Gastroesophageal sphincter (tissue), 4 donors: ENCODE data around the gene TM9SF2. TPM values are rescaled to one million over a fixed set of nuclear protein-coding genes. Genes with fewer than 3 reads are reported as not detected.
"Not testable (repeated sequence)": the region's sequence is repeated elsewhere in the genome, so short reads cannot be mapped to it uniquely, and the experiment has no call there.

Experiments used
- ATAC-seq: fragments of 150-250 bp; one replicate; pipeline ENCODE4 v1.9.1; 2016; ENCODE audit warnings: mild to moderate bottlenecking, moderate library complexity
- H3K27ac ChIP-seq, 4 donors: fragments of 200-600 bp; sonication (generic) in 3 of 4; 1 replicate in 3 of 4; 2 replicates in 1 of 4; pipeline ENCODE4 v1.5.1; 2016 to 2019
- H3K27me3 ChIP-seq: fragments of 200-600 bp; sonication (generic); one replicate; pipeline ENCODE4 v1.5.1; 2019
- H3K36me3 ChIP-seq, 2 donors: fragments of 200-600 bp; sonication (generic); one replicate each; pipeline ENCODE4 v1.5.1; 2019; ENCODE audit warnings: control low read depth in 1 of 2
- H3K4me1 ChIP-seq, 3 donors: fragments of 200-600 bp; sonication (generic); 1 replicate in 2 of 3; 2 replicates in 1 of 3; pipeline ENCODE4 v1.5.1; 2016 to 2019; ENCODE audit warnings: control low read depth in 2 of 3
- H3K4me3 ChIP-seq, 2 donors: fragments of 200-600 bp; sonication (generic); one replicate each; pipeline ENCODE4 v1.5.1; 2019; ENCODE audit warnings: mild to moderate bottlenecking in 1 of 2, moderate library complexity in 1 of 2
- H3K9me3 ChIP-seq, 3 donors: fragments of 200-600 bp; sonication (generic); one replicate each; pipeline ENCODE4 v1.5.1; 2017 to 2019; ENCODE audit warnings: control low read depth in 2 of 3
- EP300 ChIP-seq: sonication (generic); formaldehyde crosslinking; IDR thresholded peaks from one replicate; pipeline ENCODE4 v1.6.1; 2017; ENCODE audit warnings: antibody characterized with exemption, mild to moderate bottlenecking
- POLR2A ChIP-seq, 2 donors: fragments of 450-650 bp; IDR thresholded peaks; one replicate each; pipeline ENCODE4 v1.6.1; 2017; ENCODE audit warnings: antibody characterized with exemption in 2 of 2, mild to moderate bottlenecking in 2 of 2, moderate library complexity in 1 of 2
- POLR2AphosphoS5 ChIP-seq: sonication (generic); formaldehyde crosslinking; IDR thresholded peaks from one replicate; pipeline ENCODE4 v1.6.1; 2017; ENCODE audit warnings: antibody characterized with exemption
- WGBS, 2 donors: methylation state at CpG; one replicate each; pipeline ENCODE4 v1.1.5; 2018; ENCODE audit warnings: low coverage in 1 of 2; 5-methylcytosine and 5-hydroxymethylcytosine counted together
- total RNA-seq, 4 donors: library from RNA; depleted of rRNA; stranded (reverse); fragments of >200 nt; gene quantifications; one replicate each; pipeline ENCODE4 v1.1.0, GENCODE V29; 2016
- TF ChIP-seq, protein P1 (sequence below), 4 experiments: fragments of 200-600 bp in 2 of 4; fragments of 450-650 bp in 2 of 4; sonication (generic) in 1 of 4; IDR thresholded peaks; one replicate each; pipeline ENCODE4 v1.5.1; 2017 to 2019; ENCODE audit warnings: antibody characterized with exemption in 4 of 4, mild to moderate bottlenecking in 2 of 4, moderate library complexity in 2 of 4

The TM9SF2 gene
- total RNA-seq, 4 donors from 2014 or later, result 63.9 to 114 (median 71.7) TPM

DNA sequence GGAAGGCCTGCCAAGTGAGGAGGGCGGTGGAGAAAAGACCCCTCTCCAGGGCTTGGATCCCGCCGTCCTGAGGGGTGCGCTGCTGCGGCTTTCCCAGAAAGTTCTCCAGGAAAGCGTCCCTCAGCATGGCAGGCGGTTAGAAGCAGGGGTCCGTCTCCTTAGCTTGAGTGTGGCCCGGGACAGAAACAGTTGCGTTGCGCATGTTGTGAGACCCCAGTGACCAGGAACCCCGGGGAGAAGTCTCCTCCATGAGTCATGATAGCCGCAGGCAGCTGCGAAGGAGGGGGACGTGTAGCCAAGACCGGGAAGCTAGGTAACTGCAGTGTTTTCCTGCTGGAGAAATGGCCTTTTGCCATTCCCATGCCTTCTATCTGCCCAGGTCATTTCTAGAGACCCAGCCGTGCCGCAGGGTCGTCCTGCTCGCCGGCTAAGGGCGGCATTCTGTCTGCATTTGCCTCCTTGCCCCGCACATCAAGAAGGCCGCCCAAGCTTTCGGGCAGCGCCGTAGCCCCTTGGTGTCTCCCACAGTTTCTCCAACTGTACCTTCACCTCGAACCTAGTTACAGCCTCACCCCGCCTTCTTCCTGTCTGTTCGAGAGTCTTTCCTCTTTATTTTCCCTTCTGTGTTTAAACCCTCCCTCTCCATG, 64.3 kb downstream of the TM9SF2 start:
- peaks cover 0 to 11% (median 0%) of the 10 kb centered on the region in 3 donors for H3K9me3 ChIP-seq
- H3K4me3 ChIP-seq, result no peak overlapping the region
- 65 to 84% methylated on average over 14 to 18 of the region's 30 CpGs for WGBS, 2 donors
- no peaks in the 10 kb centered on the region for H3K4me1 ChIP-seq
- H3K27me3 ChIP-seq, result no peaks in the 10 kb centered on the region
- H3K36me3 ChIP-seq, result peaks cover 0 to 47% of the 10 kb centered on the region in 2 donors
- TF ChIP-seq POLR2AphosphoS5 (no peak), EP300 (no peak), POLR2A (IDR thresholded peaks at IDR 0.05) (no peak)
- TF ChIP-seq, protein P1, sequence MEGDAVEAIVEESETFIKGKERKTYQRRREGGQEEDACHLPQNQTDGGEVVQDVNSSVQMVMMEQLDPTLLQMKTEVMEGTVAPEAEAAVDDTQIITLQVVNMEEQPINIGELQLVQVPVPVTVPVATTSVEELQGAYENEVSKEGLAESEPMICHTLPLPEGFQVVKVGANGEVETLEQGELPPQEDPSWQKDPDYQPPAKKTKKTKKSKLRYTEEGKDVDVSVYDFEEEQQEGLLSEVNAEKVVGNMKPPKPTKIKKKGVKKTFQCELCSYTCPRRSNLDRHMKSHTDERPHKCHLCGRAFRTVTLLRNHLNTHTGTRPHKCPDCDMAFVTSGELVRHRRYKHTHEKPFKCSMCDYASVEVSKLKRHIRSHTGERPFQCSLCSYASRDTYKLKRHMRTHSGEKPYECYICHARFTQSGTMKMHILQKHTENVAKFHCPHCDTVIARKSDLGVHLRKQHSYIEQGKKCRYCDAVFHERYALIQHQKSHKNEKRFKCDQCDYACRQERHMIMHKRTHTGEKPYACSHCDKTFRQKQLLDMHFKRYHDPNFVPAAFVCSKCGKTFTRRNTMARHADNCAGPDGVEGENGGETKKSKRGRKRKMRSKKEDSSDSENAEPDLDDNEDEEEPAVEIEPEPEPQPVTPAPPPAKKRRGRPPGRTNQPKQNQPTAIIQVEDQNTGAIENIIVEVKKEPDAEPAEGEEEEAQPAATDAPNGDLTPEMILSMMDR (IDR thresholded peaks at IDR 0.05), result no peak
- ATAC-seq, result no peak
- no peak overlapping the region for H3K27ac ChIP-seq

DNA sequence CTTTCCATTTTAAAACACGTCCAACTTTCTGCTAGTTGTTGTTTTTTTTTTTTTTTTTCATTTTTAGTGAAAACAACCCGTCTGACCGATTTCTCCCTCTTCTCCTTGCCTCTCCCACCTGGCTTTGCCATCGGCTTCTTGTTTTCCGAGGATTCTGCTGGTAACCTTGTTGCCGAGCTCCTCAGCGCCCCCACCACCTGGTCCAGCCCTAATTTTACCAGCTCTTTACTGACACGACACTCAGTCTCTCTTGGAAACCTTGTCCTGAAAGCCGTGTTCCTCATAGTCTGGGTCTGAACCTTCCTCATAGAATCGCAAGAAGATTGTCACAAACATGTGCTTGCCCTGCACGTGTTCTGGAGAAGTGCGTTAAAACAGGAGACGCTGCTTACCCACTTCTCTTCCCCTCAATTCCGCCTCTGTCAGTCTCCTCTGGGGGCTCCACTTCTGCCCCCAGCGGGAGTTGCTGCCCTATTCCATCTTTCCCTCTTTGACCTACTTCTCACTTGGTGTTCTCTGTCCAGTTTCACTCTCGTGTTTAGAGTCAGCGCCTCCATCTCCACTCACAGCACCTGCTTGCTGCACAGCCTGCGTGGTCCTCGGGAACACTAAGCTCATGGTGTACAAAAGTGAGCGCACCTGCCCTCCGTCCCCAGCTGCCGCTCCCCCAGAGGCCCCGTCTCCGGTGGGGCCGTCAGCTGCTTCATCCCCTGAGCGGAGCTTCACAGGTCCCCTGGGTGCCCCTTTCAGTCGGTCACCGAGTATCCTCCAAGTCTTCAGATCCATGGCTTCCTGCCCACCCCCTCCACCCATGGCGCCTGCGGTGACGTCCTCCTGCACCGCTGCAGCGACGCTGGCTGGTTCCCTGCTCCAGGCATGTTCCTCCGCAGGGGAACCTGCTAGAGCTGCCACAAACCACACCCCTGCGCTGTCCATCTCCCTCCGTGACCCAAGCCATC, 65.1 kb downstream of the TM9SF2 start:
- no peak for ATAC-seq
- 62 to 77% methylated on average over 13 to 22 of the region's 37 CpGs for WGBS, 2 donors
- Histone ChIP-seq H3K4me1 (no peaks in the 10 kb centered on the region), H3K9me3 (peaks cover 0 to 11% (median 0%) of the 10 kb centered on the region in 3 donors), H3K27me3 (no peaks in the 10 kb centered on the region), H3K27ac (no peak overlapping the region), H3K36me3 (peaks cover 0 to 39% of the 10 kb centered on the region in 2 donors), H3K4me3 (peak overlapping the region in 1 of 2 donors; percentile 20)
- TF ChIP-seq EP300 (no peak), POLR2A (IDR thresholded peaks at IDR 0.05) (no peak), POLR2AphosphoS5 (no peak)
- TF ChIP-seq, protein P1 (IDR thresholded peaks at IDR 0.05), result no peak

DNA sequence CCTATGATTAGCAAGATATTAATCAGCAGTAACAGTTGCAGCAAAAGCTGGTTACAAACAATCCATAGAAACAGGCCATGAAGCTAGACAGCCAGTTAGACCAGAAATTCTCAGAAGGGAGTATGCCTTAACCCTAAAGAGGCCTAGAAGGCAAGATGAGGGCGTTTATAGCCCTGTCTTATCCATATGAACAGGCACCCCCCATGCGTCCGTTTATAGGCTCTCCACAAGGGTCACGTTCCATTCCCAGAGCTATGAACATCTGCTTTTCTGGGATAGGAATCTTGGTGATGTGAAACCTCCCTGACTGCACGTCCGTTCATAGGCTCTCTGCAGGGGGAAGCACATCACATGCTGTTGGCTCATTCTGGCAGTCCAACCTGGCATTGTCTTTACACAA, 67.6 kb downstream of the TM9SF2 start:
- ATAC-seq, H3K27ac ChIP-seq, H3K4me3 ChIP-seq, H3K4me1 ChIP-seq, H3K27me3 ChIP-seq: not testable (repeated sequence)
- peaks cover 0 to 11% (median 0%) of the 10 kb centered on the region in 3 donors for H3K9me3 ChIP-seq
- H3K36me3 ChIP-seq, result peaks cover 0 to 19% of the 10 kb centered on the region in 2 donors
- WGBS, 2 donors, result 67 to 79% methylated on average over 1 to 3 of the region's 6 CpGs

DNA sequence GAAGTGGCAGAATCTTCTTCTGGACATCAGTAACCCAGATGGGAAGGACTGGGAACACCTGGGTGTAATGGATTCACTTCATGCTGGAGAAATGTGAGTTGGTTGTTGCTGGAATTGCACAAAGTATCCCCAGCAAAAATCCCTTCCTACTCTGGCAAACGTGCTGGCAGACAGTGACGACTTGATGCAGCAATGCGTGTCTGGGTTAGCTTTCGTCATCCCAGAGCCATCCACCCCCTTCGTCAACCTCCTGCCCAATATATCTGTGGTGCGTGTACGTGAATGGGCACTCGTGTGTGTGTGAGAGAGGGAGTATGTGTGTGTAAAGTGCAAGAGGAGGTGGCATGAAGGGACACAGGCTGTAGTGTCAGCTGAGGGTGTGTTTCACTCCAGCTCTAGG, 70.9 kb downstream of the TM9SF2 start:
- TF ChIP-seq POLR2A (IDR thresholded peaks at IDR 0.05) (no peak), EP300 (no peak), POLR2AphosphoS5 (no peak)
- TF ChIP-seq, protein P1 (IDR thresholded peaks at IDR 0.05), result no peak
- no peak overlapping the region for H3K27ac ChIP-seq
- no peak overlapping the region for H3K4me3 ChIP-seq
- peaks cover 14% of the 10 kb centered on the region for H3K27me3 ChIP-seq
- no peak for ATAC-seq
- peaks cover 0 to 11% (median 0%) of the 10 kb centered on the region in 3 donors for H3K9me3 ChIP-seq
- 73 to 83% methylated on average over 6 to 8 of the region's 8 CpGs for WGBS, 2 donors
- H3K36me3 ChIP-seq, result no peaks in the 10 kb centered on the region
- no peaks in the 10 kb centered on the region for H3K4me1 ChIP-seq

DNA sequence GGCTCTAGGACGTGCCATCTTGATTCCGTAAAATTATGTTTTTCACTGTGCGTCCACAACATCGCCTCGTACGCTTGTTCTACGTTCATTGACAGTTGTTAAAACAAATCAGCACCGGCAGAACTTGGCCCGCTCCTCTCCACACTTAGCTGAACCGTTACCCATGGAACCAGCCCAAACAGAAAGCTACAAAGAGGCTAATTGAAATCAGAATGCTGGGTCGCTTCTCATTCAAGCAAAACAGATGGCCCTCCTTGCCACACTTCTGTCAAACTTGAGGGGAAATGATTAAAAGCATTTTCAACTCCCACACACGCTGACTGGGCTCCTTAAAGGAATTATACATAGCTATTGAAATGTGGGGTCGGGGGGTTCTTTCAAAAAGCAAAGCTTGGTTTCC, 71.6 kb downstream of the TM9SF2 start:
- no peak for ATAC-seq
- H3K36me3 ChIP-seq, result no peaks in the 10 kb centered on the region
- no peaks in the 10 kb centered on the region for H3K4me1 ChIP-seq
- no peak overlapping the region for H3K4me3 ChIP-seq
- peaks cover 0 to 11% (median 0%) of the 10 kb centered on the region in 3 donors for H3K9me3 ChIP-seq
- H3K27ac ChIP-seq, result no peak overlapping the region
- H3K27me3 ChIP-seq, result peaks cover 14% of the 10 kb centered on the region
- TF ChIP-seq EP300, result no peak
- TF ChIP-seq POLR2AphosphoS5, result no peak
- TF ChIP-seq, protein P1 (IDR thresholded peaks at IDR 0.05), result no peak
- TF ChIP-seq POLR2A (IDR thresholded peaks at IDR 0.05), result no peak
- WGBS, 2 donors, result 27 to 51% methylated on average over 11 to 13 of the region's 13 CpGs
